Mucosa of descending colon (tissue), 3 donors: ENCODE measurements around the gene LRRC74A. TPM values are rescaled to one million over a fixed set of nuclear protein-coding genes. Genes with fewer than 3 reads are reported as not detected.

Experiments used
- ATAC-seq: fragments of 200-7000 bp; cut with Tn5 transposase; one replicate; pipeline ENCODE4 v1.9.1; 2020; ENCODE audit warnings: mild to moderate bottlenecking, moderate library complexity
- DNase-seq, 3 donors: peaks; one replicate each; pipeline ENCODE4 v3.0.0-alpha.2; 2020
- H3K36me3 ChIP-seq: fragments of 200-600 bp; one replicate; pipeline ENCODE4 v1.8.0; 2021; ENCODE audit warnings: low read depth, mild to moderate bottlenecking
- H3K4me1 ChIP-seq: fragments of 200-600 bp; one replicate; pipeline ENCODE4 v1.8.0; 2021; ENCODE audit warnings: low read depth, mild to moderate bottlenecking
- H3K4me3 ChIP-seq: fragments of 200-600 bp; one replicate; pipeline ENCODE4 v1.8.0; 2021; ENCODE audit warnings: mild to moderate bottlenecking
- H3K9me3 ChIP-seq: fragments of 200-600 bp; one replicate; pipeline ENCODE4 v1.8.0; 2021; ENCODE audit warnings: mild to moderate bottlenecking
- CTCF ChIP-seq: fragments of 200-600 bp; IDR thresholded peaks from one replicate; pipeline ENCODE4 v1.8.0; 2022; ENCODE audit warnings: antibody characterized with exemption, mild to moderate bottlenecking
- intact Hi-C, 2 donors: fragments of 100-400 bp; cut with DNase I in 1 of 2; cut with micrococcal nuclease in 1 of 2; formaldehyde crosslinking; loops; one replicate each; pipeline versions ENCODE4 v1.11.0 to v1.11.1; 2022; cut with DNase I, micrococcal nuclease
- total RNA-seq, 3 donors: library from RNA; stranded (reverse); fragmentation: NEBNext Ultra II Directional in 2 of 3; extraction: Animal tissue kit (Norgen Biotek cat#: 25700) in 2 of 3; gene quantifications; one replicate each; pipeline versions ENCODE4 v1.2.1 to v1.2.4, GENCODE V29; 2021 to 2023
- donor health status: DM: no; HTN: no; CAD: no; lungs with moderate emphysema.
- donor health status: DM: no; HTN: no; CAD: no.
- donor health status: DM: no; HTN: yes; CAD: no.

Gene LRRC74A
- total RNA-seq, 3 donors from 2014 or later: not detected

GRCh38 chr14:76876076-76876475 lies 49.9 kb downstream of the LRRC74A start:
- peak; percentile 71 for TF ChIP-seq CTCF
- intact Hi-C loops: loop anchor here in 1 of 2 donors (5.0 kb wide), 1 partner anchor 176 kb away; no protein-coding TSS in a partner anchor
- peak in 2 of 3 donors; percentile 65 to 68 for DNase-seq
- Histone ChIP-seq H3K4me1 (no peaks in the 10 kb centered on the region), H3K4me3 (no peak overlapping the region), H3K9me3 (no peaks in the 10 kb centered on the region), H3K36me3 (no peaks in the 10 kb centered on the region)
- ATAC-seq: peak; percentile 90

- no peaks in the 10 kb centered on the region for H3K4me1 ChIP-seq
- no peaks in the 10 kb centered on the region for H3K9me3 ChIP-seq
- TF ChIP-seq CTCF: no peak
- no peak for DNase-seq
- no peak for ATAC-seq
- no peaks in the 10 kb centered on the region for H3K36me3 ChIP-seq
- H3K4me3 ChIP-seq: no peak overlapping the region
- intact Hi-C loops: loop anchor here in 1 of 2 donors (5.0 kb wide), 1 partner anchor 174 kb away; no protein-coding TSS in a partner anchor
Measured at GRCh38 chr14:76877871-76878270, 51.7 kb downstream of the LRRC74A start.

- no peak overlapping the region for H3K4me3 ChIP-seq
- no peak for TF ChIP-seq CTCF
- no peak for DNase-seq
- no peaks in the 10 kb centered on the region for H3K9me3 ChIP-seq
- ATAC-seq: no peak
- no peaks in the 10 kb centered on the region for H3K36me3 ChIP-seq
- intact Hi-C loops: no loop called here
- H3K4me1 ChIP-seq: no peaks in the 10 kb centered on the region
Measured at GRCh38 chr14:76880449-76880848, 54.2 kb downstream of the LRRC74A start.

- Histone ChIP-seq H3K4me1 (no peaks in the 10 kb centered on the region), H3K36me3 (no peaks in the 10 kb centered on the region), H3K9me3 (no peaks in the 10 kb centered on the region), H3K4me3 (no peak overlapping the region)
- no peak for ATAC-seq
- intact Hi-C loops: no loop called here
- TF ChIP-seq CTCF: no peak
- no peak for DNase-seq
Measured at GRCh38 chr14:76881348-76881747, 55.1 kb downstream of the LRRC74A start.

- Histone ChIP-seq H3K4me3 (no peak overlapping the region), H3K36me3 (no peaks in the 10 kb centered on the region), H3K9me3 (no peaks in the 10 kb centered on the region), H3K4me1 (no peaks in the 10 kb centered on the region)
- no peak for TF ChIP-seq CTCF
- no peak for ATAC-seq
- DNase-seq: no peak
- intact Hi-C loops: no loop called here
Measured at GRCh38 chr14:76882651-76883050, 56.4 kb downstream of the LRRC74A start.

- TF ChIP-seq CTCF: no peak
- Histone ChIP-seq H3K36me3 (no peaks in the 10 kb centered on the region), H3K9me3 (no peaks in the 10 kb centered on the region), H3K4me3 (no peak overlapping the region), H3K4me1 (no peaks in the 10 kb centered on the region)
- DNase-seq: no peak
- intact Hi-C loops: no loop called here
- no peak for ATAC-seq
Measured at GRCh38 chr14:76883447-76883846, 57.2 kb downstream of the LRRC74A start.
